Measurements from ENCODE around the gene GPC6.

DNA sequence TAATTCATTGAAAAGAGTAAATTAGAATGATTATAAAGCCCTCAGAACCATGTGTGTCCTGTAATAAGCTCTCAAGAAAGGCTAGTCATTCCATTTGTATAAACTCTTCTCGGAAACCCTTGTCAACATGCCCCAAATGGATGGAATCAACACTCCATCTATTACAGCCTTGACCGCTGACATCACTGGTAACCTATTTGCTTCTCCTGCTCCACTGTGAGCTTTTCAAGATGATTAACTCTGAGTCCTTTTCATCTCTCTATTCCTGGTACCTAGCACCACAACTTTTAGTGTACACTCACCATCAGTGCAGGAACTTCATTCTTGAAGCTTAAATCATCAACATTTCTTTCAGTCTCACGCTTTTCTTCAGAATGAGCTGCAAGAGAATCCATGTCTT is 640.9 kb downstream of the GPC6 start:
- TF ChIP-seq GABPA (IDR thresholded peaks at IDR 0.05; ENCODE audit: low read depth) (no peak), POLR2AphosphoS5 (IDR thresholded peaks at IDR 0.05; ENCODE audit: low read depth) (no peak), SPI1 (IDR thresholded peaks at IDR 0.05; ENCODE audit: borderline replicate concordance, low read depth) (no peak)
- TF ChIP-seq, protein P1, sequence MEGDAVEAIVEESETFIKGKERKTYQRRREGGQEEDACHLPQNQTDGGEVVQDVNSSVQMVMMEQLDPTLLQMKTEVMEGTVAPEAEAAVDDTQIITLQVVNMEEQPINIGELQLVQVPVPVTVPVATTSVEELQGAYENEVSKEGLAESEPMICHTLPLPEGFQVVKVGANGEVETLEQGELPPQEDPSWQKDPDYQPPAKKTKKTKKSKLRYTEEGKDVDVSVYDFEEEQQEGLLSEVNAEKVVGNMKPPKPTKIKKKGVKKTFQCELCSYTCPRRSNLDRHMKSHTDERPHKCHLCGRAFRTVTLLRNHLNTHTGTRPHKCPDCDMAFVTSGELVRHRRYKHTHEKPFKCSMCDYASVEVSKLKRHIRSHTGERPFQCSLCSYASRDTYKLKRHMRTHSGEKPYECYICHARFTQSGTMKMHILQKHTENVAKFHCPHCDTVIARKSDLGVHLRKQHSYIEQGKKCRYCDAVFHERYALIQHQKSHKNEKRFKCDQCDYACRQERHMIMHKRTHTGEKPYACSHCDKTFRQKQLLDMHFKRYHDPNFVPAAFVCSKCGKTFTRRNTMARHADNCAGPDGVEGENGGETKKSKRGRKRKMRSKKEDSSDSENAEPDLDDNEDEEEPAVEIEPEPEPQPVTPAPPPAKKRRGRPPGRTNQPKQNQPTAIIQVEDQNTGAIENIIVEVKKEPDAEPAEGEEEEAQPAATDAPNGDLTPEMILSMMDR (IDR thresholded peaks at IDR 0.05; ENCODE audit: insufficient read depth, low read length): no peak
- TF ChIP-seq, protein P2, sequence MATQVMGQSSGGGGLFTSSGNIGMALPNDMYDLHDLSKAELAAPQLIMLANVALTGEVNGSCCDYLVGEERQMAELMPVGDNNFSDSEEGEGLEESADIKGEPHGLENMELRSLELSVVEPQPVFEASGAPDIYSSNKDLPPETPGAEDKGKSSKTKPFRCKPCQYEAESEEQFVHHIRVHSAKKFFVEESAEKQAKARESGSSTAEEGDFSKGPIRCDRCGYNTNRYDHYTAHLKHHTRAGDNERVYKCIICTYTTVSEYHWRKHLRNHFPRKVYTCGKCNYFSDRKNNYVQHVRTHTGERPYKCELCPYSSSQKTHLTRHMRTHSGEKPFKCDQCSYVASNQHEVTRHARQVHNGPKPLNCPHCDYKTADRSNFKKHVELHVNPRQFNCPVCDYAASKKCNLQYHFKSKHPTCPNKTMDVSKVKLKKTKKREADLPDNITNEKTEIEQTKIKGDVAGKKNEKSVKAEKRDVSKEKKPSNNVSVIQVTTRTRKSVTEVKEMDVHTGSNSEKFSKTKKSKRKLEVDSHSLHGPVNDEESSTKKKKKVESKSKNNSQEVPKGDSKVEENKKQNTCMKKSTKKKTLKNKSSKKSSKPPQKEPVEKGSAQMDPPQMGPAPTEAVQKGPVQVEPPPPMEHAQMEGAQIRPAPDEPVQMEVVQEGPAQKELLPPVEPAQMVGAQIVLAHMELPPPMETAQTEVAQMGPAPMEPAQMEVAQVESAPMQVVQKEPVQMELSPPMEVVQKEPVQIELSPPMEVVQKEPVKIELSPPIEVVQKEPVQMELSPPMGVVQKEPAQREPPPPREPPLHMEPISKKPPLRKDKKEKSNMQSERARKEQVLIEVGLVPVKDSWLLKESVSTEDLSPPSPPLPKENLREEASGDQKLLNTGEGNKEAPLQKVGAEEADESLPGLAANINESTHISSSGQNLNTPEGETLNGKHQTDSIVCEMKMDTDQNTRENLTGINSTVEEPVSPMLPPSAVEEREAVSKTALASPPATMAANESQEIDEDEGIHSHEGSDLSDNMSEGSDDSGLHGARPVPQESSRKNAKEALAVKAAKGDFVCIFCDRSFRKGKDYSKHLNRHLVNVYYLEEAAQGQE (IDR thresholded peaks at IDR 0.05; ENCODE audit: insufficient replicate concordance, low read depth): no peak

Measured in HL-60 (cell line).